ENCODE results near the gene MYEF2. TPM values are rescaled to one million over a fixed set of nuclear protein-coding genes. Genes with fewer than 3 reads are reported as not detected.

MYEF2 gene, protein sequence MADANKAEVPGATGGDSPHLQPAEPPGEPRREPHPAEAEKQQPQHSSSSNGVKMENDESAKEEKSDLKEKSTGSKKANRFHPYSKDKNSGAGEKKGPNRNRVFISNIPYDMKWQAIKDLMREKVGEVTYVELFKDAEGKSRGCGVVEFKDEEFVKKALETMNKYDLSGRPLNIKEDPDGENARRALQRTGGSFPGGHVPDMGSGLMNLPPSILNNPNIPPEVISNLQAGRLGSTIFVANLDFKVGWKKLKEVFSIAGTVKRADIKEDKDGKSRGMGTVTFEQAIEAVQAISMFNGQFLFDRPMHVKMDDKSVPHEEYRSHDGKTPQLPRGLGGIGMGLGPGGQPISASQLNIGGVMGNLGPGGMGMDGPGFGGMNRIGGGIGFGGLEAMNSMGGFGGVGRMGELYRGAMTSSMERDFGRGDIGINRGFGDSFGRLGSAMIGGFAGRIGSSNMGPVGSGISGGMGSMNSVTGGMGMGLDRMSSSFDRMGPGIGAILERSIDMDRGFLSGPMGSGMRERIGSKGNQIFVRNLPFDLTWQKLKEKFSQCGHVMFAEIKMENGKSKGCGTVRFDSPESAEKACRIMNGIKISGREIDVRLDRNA
- total RNA-seq (10 to 100 TPM; 21.8 to 38.5 TPM), polyA plus RNA-seq (10 to 100 TPM in 1 of 2 donors, 1 to 10 TPM in 1; 7.4 to 13.1 TPM)
- long read RNA-seq, donor 1, full-length matches to known transcripts, result 2 of 2 reads
- long read RNA-seq, donor 1, partial matches to known transcripts, result 0 of 2 reads
- long read RNA-seq, donor 1, other reads (novel, unspliced or antisense), result 0 of 2 reads
- long read RNA-seq, donor 2, result 0 reads
- long read RNA-seq, donor 3, full-length matches to known transcripts, result 1 of 1 reads
- long read RNA-seq, donor 3, partial matches to known transcripts, result 0 of 1 reads
- long read RNA-seq, donor 3, other reads (novel, unspliced or antisense), result 0 of 1 reads
- long read RNA-seq, donor 4, partial matches to known transcripts, result 0 of 1 reads
- long read RNA-seq, donor 4, other reads (novel, unspliced or antisense), result 0 of 1 reads
- long read RNA-seq, donor 5, full-length matches to known transcripts, result 5 of 5 reads
- long read RNA-seq, donor 5, partial matches to known transcripts, result 0 of 5 reads
- long read RNA-seq, donor 5, other reads (novel, unspliced or antisense), result 0 of 5 reads

DNA sequence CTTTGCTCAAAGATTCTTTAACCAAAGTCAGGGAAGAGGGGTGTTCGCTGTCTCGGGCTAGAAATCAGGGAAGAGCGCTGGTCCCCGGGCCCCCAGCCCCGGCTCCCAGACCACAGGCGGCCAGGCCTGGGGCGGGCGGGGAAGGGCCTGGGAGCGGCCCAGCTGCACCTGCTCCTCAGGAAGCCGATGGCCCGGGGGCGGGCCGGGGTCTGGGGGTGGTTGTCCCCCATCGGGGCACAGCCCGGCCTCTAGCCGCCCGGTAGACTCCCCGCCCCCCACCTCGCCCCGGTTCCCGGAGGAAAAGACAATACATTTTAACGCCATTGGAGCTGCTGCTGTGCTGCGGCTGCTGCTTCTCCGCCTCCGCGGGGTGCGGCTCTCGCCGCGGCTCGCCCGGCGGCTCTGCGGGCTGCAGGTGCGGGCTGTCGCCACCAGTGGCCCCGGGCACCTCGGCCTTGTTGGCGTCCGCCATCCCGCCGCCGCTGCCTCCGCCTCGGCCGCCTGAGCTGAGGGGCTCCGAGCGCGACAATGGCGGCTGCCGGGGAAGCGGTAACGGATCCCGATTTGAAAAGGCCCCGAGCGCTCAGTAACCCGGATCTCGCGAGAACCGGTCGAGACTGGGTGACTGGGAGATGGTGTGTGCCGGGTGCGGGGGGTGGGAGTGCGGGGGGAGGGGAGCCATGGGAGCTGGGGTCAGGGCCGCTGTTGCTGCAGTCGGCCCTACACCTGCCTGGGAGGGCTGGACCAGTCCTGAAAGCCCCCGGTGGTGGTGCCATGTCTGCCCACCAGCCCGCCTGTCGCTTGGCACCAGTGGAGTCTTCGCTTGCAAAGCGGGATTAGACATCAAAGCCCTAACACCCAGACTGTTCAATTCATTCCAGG, at the start of gene MYEF2:
TSS of gene MYEF2 (minus strand) at position 530 of the 882 bp plus-strand sequence. CDS start at position 472, 58 bp downstream.
- WGBS, 2 donors, result 2 to 3% methylated on average over 64 to 71 of the region's 71 CpGs
- Histone ChIP-seq H3K36me3 (ENCODE audit: control insufficient read depth in 4 of 4, insufficient read depth in 4 of 4, low read length in 4 of 4) (no peaks in the 10 kb centered on the region), H3K9me3 (ENCODE audit: control insufficient read depth in 4 of 4, insufficient read depth in 3 of 4, low read length in 3 of 4) (no peaks in the 10 kb centered on the region), H3K27ac (ENCODE audit: low read depth in 1 of 2, low read length in 1 of 2) (peak within 1 kb of the TSS; percentile 10 to 41), H3K4me1 (ENCODE audit: control insufficient read depth in 5 of 5, insufficient read depth in 5 of 5, low read length in 5 of 5) (peaks cover 0 to 7% (median 0%) of the 10 kb centered on the region in 5 donors), H3K27me3 (ENCODE audit: control insufficient read depth in 3 of 3, insufficient read depth in 3 of 3, low read length in 2 of 3) (peaks cover 0 to 25% (median 18%) of the 10 kb centered on the region in 3 donors), H3K4me3 (peak within 1 kb of the TSS; percentile 44), H3K9ac (ENCODE audit: insufficient read depth in 1 of 2, low read length in 2 of 2) (peak within 1 kb of the TSS; percentile 53 to 67)
- DNase-seq (peak; percentile 60 to 75 (median 72)), ATAC-seq (ENCODE audit: insufficient read depth, low FRiP score) (peak; percentile 89)
- TF ChIP-seq, protein P1, sequence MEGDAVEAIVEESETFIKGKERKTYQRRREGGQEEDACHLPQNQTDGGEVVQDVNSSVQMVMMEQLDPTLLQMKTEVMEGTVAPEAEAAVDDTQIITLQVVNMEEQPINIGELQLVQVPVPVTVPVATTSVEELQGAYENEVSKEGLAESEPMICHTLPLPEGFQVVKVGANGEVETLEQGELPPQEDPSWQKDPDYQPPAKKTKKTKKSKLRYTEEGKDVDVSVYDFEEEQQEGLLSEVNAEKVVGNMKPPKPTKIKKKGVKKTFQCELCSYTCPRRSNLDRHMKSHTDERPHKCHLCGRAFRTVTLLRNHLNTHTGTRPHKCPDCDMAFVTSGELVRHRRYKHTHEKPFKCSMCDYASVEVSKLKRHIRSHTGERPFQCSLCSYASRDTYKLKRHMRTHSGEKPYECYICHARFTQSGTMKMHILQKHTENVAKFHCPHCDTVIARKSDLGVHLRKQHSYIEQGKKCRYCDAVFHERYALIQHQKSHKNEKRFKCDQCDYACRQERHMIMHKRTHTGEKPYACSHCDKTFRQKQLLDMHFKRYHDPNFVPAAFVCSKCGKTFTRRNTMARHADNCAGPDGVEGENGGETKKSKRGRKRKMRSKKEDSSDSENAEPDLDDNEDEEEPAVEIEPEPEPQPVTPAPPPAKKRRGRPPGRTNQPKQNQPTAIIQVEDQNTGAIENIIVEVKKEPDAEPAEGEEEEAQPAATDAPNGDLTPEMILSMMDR (IDR thresholded peaks at IDR 0.05; ENCODE audit: control extremely low read depth, extremely low read depth), result no peak

- Histone ChIP-seq H3K4me3 (no peak overlapping the region), H3K36me3 (ENCODE audit: control insufficient read depth in 4 of 4, insufficient read depth in 4 of 4, low read length in 4 of 4) (no peaks in the 10 kb centered on the region), H3K27ac (ENCODE audit: low read depth in 1 of 2, low read length in 1 of 2) (no peak overlapping the region), H3K9ac (ENCODE audit: insufficient read depth in 1 of 2, low read length in 2 of 2) (no peak overlapping the region), H3K27me3 (ENCODE audit: control insufficient read depth in 3 of 3, insufficient read depth in 3 of 3, low read length in 2 of 3) (peaks cover 0 to 3% (median 0%) of the 10 kb centered on the region in 3 donors), H3K9me3 (ENCODE audit: control insufficient read depth in 4 of 4, insufficient read depth in 3 of 4, low read length in 3 of 4) (peaks cover 0 to 3% (median 0%) of the 10 kb centered on the region in 4 donors), H3K4me1 (ENCODE audit: control insufficient read depth in 5 of 5, insufficient read depth in 5 of 5, low read length in 5 of 5) (no peaks in the 10 kb centered on the region)
- TF ChIP-seq, protein P1 (IDR thresholded peaks at IDR 0.05; ENCODE audit: control extremely low read depth, extremely low read depth), result no peak
- DNase-seq (no peak), ATAC-seq (ENCODE audit: insufficient read depth, low FRiP score) (no peak)
- WGBS, 2 donors, result 53 to 82% methylated on average over 3 of the region's 3 CpGs
Measured at GRCh38 chr15:48225771-48226170, 47.7 kb upstream of the MYEF2 start.

DNA sequence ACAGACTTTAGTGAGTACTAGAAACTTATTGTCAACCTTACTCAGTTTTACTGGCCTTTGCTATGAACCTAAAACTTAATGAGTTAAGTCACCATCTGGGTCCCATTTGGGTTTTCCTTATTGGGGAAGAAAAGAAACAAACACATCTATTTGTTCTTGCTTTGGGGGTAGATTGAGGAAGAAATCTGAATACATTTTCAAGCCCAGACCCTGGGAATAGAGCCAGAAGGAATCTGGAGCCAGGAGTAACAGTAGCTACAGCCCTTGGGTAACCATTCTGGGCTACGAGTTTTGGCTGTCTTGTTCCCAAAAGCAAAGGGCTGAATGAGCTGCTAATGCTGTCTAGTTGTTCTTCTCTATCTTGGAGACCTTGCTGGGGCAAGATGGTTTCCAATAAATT, 44.5 kb upstream of the MYEF2 start:
- Histone ChIP-seq H3K27me3 (ENCODE audit: control insufficient read depth in 3 of 3, insufficient read depth in 3 of 3, low read length in 2 of 3) (peaks cover 0 to 3% (median 0%) of the 10 kb centered on the region in 3 donors), H3K4me1 (ENCODE audit: control insufficient read depth in 5 of 5, insufficient read depth in 5 of 5, low read length in 5 of 5) (no peaks in the 10 kb centered on the region), H3K4me3 (no peak overlapping the region), H3K9ac (ENCODE audit: insufficient read depth in 1 of 2, low read length in 2 of 2) (no peak overlapping the region), H3K36me3 (ENCODE audit: control insufficient read depth in 4 of 4, insufficient read depth in 4 of 4, low read length in 4 of 4) (no peaks in the 10 kb centered on the region), H3K9me3 (ENCODE audit: control insufficient read depth in 4 of 4, insufficient read depth in 3 of 4, low read length in 3 of 4) (peaks cover 0 to 3% (median 0%) of the 10 kb centered on the region in 4 donors), H3K27ac (ENCODE audit: low read depth in 1 of 2, low read length in 1 of 2) (no peak overlapping the region)
- ATAC-seq (ENCODE audit: insufficient read depth, low FRiP score), result no peak
- TF ChIP-seq, protein P1 (IDR thresholded peaks at IDR 0.05; ENCODE audit: control extremely low read depth, extremely low read depth), result no peak
- peak in 1 of 3 donors; percentile 3 for DNase-seq
- WGBS, 2 donors, result 57 to 58% methylated on average over 1 of the region's 1 CpG
